Right atrium auricular region (tissue), 2 donors: Measurements from ENCODE around the gene DNM1. TPM values are rescaled to one million over a fixed set of nuclear protein-coding genes. Genes with fewer than 3 reads are reported as not detected.

Source experiments
- microRNA counts, 2 donors: library from miRNA; unstranded; fragments of <30 nt; microRNA quantifications; one replicate each; lab custom pipeline; 2016 to 2017
- microRNA-seq, 2 donors: library from miRNA; unstranded; fragments of <30 nt; microRNA quantifications; one replicate each; pipeline ENCODE4, GENCODE V29; 2016 to 2017; ENCODE audit warnings: borderline number of aligned reads in 2 of 2, borderline replicate concordance in 1 of 2
- total RNA-seq, 2 donors: library from RNA; depleted of rRNA; stranded (reverse); fragments of >200 nt; gene quantifications; one replicate each; pipeline ENCODE4 v1.1.0, GENCODE V29; 2016

DNM1 gene
- total RNA-seq, 2 donors from 2014 or later = 2.5 to 3.9 TPM

MicroRNA genes within 50 kb of the gene (microRNA counts, 767-probe panel; counts per million panel counts)
- microRNA hsa-miR-199b-5p (lab: Ali Mortazavi, UCI) (3,882 to 8,088 counts per million in 2 donors), microRNA hsa-miR-3154 (lab: Ali Mortazavi, UCI) (0 to 31.0 counts per million in 2 donors)

Small RNAs within 50 kb of the gene (microRNA-seq; reads per million reads assigned to microRNA genes)
- gene MIR199B (573 to 1,774 reads per million in 2 donors), gene MIR3154 (0.71 to 2.1 reads per million in 2 donors)

Other genes starting within 250 kb of the DNM1 start
- 10 to 100 TPM in 1 of 2 donors, 1 to 10 TPM in 1; 8.3 to 11.6 TPM for gene EEIG1, start 222.4 kb upstream of the DNM1 start, total RNA-seq
- 1 to 10 TPM; 5.8 to 8.2 TPM for gene NAIF1, start 136.1 kb upstream of the DNM1 start, total RNA-seq
- gene SLC25A25, start 135.1 kb upstream of the DNM1 start, total RNA-seq = 10 to 100 TPM in 1 of 2 donors, 1 to 10 TPM in 1; 8.2 to 11.8 TPM
- gene PTGES2, start 75.7 kb upstream of the DNM1 start, total RNA-seq = 100 to 1,000 TPM; 114 to 118 TPM
- gene LCN2, start 53.9 kb upstream of the DNM1 start, total RNA-seq = not detected
- gene BBLN, start 43.1 kb upstream of the DNM1 start, total RNA-seq = 100 to 1,000 TPM; 219 to 362 TPM
- gene CIZ1, start 11.8 kb upstream of the DNM1 start, total RNA-seq = 10 to 100 TPM; 41.6 to 45.9 TPM
- 10 to 100 TPM; 83.3 to 91.6 TPM for gene GOLGA2, start 72.6 kb downstream of the DNM1 start, total RNA-seq
- gene SWI5, start 72.9 kb downstream of the DNM1 start, total RNA-seq = 10 to 100 TPM; 21.5 to 23.0 TPM
- gene TRUB2, start 119.1 kb downstream of the DNM1 start, total RNA-seq = 10 to 100 TPM in 1 of 2 donors, 1 to 10 TPM in 1; 9.3 to 10.2 TPM
- 10 to 100 TPM; 31.4 to 33.6 TPM for gene COQ4, start 119.5 kb downstream of the DNM1 start, total RNA-seq
- gene SLC27A4, start 137.1 kb downstream of the DNM1 start, total RNA-seq = 10 to 100 TPM; 16.6 to 26.9 TPM
- gene URM1, start 168.0 kb downstream of the DNM1 start, total RNA-seq = 10 to 100 TPM; 34.0 to 37.3 TPM
- gene CERCAM, start 217.5 kb downstream of the DNM1 start, total RNA-seq = 10 to 100 TPM; 13.3 to 15.8 TPM